ENCODE results near the gene ADAM12. TPM values are rescaled to one million over a fixed set of nuclear protein-coding genes. Genes with fewer than 3 reads are reported as not detected.

The ADAM12 gene
- polyA plus RNA-seq, 1 of the 3 experiments (the other 2 are of a cell fraction): 25.0 TPM

- Histone ChIP-seq H2AFZ (ENCODE audit: low read depth) (no peak overlapping the region), H4K20me1 (ENCODE audit: insufficient read depth) (no peaks in the 10 kb centered on the region), H3K9me2 (no peaks in the 10 kb centered on the region), H3K27me3 (ENCODE audit: insufficient read depth) (no peaks in the 10 kb centered on the region), H3K4me1 (ENCODE audit: control insufficient read depth in 1 of 2, insufficient read depth in 2 of 2, low read depth in 1 of 2, low read length in 1 of 2) (peaks cover 0 to 8% of the 10 kb centered on the region in 2 experiments; a peak in 2 of 4 replicates), H3K4me3 (ENCODE audit: low read depth in 2 of 2, low read length in 1 of 2) (no peak overlapping the region), H3K9me3 (no peaks in the 10 kb centered on the region), H3K79me2 (ENCODE audit: insufficient read depth) (no peaks in the 10 kb centered on the region), H3K9ac (no peak overlapping the region), H3K27ac (ENCODE audit: low read depth in 2 of 2, low read length in 1 of 2) (no peak overlapping the region), H3K36me3 (replicated peaks in 1 of 2; ENCODE audit: control insufficient read depth in 1 of 2, insufficient read depth in 2 of 2, low read length in 1 of 2) (no peaks in the 10 kb centered on the region), H3F3A (replicated peaks; ENCODE audit: insufficient read depth) (no peaks in the 10 kb centered on the region), H3K4me2 (no peak overlapping the region)
- TF ChIP-seq ELF1 (IDR thresholded peaks at IDR 0.05): no peak
- no peak for TF ChIP-seq MEF2A (IDR thresholded peaks at IDR 0.05; ENCODE audit: borderline replicate concordance, low read depth)
- TF ChIP-seq, protein P1, sequence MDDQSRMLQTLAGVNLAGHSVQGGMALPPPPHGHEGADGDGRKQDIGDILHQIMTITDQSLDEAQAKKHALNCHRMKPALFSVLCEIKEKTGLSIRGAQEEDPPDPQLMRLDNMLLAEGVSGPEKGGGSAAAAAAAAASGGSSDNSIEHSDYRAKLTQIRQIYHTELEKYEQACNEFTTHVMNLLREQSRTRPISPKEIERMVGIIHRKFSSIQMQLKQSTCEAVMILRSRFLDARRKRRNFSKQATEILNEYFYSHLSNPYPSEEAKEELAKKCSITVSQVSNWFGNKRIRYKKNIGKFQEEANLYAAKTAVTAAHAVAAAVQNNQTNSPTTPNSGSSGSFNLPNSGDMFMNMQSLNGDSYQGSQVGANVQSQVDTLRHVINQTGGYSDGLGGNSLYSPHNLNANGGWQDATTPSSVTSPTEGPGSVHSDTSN (IDR thresholded peaks at IDR 0.05): no peak
- no peak for TF ChIP-seq EZH2phosphoT487 (IDR thresholded peaks at IDR 0.05; ENCODE audit: borderline replicate concordance, low read depth)
- TF ChIP-seq RCOR1 (IDR thresholded peaks at IDR 0.05; ENCODE audit: low read length): no peak
- no peak for TF ChIP-seq IRF3 (IDR thresholded peaks at IDR 0.05; ENCODE audit: low read depth, low read length)
- TF ChIP-seq SMC3 (IDR thresholded peaks at IDR 0.05; ENCODE audit: low read depth, low read length): no peak
- TF ChIP-seq REST (IDR thresholded peaks at IDR 0.05; ENCODE audit: low read depth, low read length): no peak
- no peak for TF ChIP-seq SIN3A (IDR thresholded peaks at IDR 0.05; ENCODE audit: borderline replicate concordance, low read depth, low read length)
- no peak for TF ChIP-seq MXI1 (IDR thresholded peaks at IDR 0.05; ENCODE audit: low read depth, low read length)
- no peak for TF ChIP-seq NFIC (IDR thresholded peaks at IDR 0.05; ENCODE audit: borderline replicate concordance)
- CTCF ChIA-PET: interaction anchor here (1.3 to 1.5 kb wide), 2 partner anchors 15 to 18 kb away, joined by 3 to 4 read pairs; no protein-coding TSS in a partner anchor
- POLR2A ChIA-PET: no interaction called here
- no peak for DNase-seq
- 90% methylated on average over 14 of the region's 14 CpGs for WGBS (ENCODE audit: low lambda C conversion rate)
Observed at GRCh38 chr10:126332576-126332975, 55.7 kb downstream of the ADAM12 start.

GRCh38 chr10:126331101-126331500, 57.2 kb downstream of the ADAM12 start:
- H3K9me3 ChIP-seq: no peaks in the 10 kb centered on the region
- no peak overlapping the region for H3K4me3 ChIP-seq (ENCODE audit: low read depth in 2 of 2, low read length in 1 of 2)
- H2AFZ ChIP-seq (ENCODE audit: low read depth): no peak overlapping the region
- H3K4me2 ChIP-seq: no peak overlapping the region
- H3K36me3 ChIP-seq (replicated peaks in 1 of 2; ENCODE audit: control insufficient read depth in 1 of 2, insufficient read depth in 2 of 2, low read length in 1 of 2): no peaks in the 10 kb centered on the region
- no peaks in the 10 kb centered on the region for H3K27me3 ChIP-seq (ENCODE audit: insufficient read depth)
- POLR2A ChIA-PET: no interaction called here
- CTCF ChIA-PET: no interaction called here
- H3K9ac ChIP-seq: no peak overlapping the region
- no peaks in the 10 kb centered on the region for H4K20me1 ChIP-seq (ENCODE audit: insufficient read depth)
- no peaks in the 10 kb centered on the region for H3K9me2 ChIP-seq
- H3F3A ChIP-seq (replicated peaks; ENCODE audit: insufficient read depth): no peaks in the 10 kb centered on the region
- WGBS (ENCODE audit: low lambda C conversion rate): 78% methylated on average over 3 of the region's 3 CpGs
- no peaks in the 10 kb centered on the region for H3K79me2 ChIP-seq (ENCODE audit: insufficient read depth)
- peaks cover 0 to 5% of the 10 kb centered on the region in 2 experiments; a peak in 2 of 4 replicates for H3K4me1 ChIP-seq (ENCODE audit: control insufficient read depth in 1 of 2, insufficient read depth in 2 of 2, low read depth in 1 of 2, low read length in 1 of 2)
- DNase-seq: no peak
- no peak overlapping the region for H3K27ac ChIP-seq (ENCODE audit: low read depth in 2 of 2, low read length in 1 of 2)
- TF ChIP-seq, protein P2, sequence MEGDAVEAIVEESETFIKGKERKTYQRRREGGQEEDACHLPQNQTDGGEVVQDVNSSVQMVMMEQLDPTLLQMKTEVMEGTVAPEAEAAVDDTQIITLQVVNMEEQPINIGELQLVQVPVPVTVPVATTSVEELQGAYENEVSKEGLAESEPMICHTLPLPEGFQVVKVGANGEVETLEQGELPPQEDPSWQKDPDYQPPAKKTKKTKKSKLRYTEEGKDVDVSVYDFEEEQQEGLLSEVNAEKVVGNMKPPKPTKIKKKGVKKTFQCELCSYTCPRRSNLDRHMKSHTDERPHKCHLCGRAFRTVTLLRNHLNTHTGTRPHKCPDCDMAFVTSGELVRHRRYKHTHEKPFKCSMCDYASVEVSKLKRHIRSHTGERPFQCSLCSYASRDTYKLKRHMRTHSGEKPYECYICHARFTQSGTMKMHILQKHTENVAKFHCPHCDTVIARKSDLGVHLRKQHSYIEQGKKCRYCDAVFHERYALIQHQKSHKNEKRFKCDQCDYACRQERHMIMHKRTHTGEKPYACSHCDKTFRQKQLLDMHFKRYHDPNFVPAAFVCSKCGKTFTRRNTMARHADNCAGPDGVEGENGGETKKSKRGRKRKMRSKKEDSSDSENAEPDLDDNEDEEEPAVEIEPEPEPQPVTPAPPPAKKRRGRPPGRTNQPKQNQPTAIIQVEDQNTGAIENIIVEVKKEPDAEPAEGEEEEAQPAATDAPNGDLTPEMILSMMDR (IDR thresholded peaks at IDR 0.05): no peak
- TF ChIP-seq NFIC (IDR thresholded peaks at IDR 0.05; ENCODE audit: borderline replicate concordance) (no peak), ELF1 (IDR thresholded peaks at IDR 0.05) (no peak), REST (IDR thresholded peaks at IDR 0.05; ENCODE audit: low read depth, low read length) (no peak), EZH2phosphoT487 (IDR thresholded peaks at IDR 0.05; ENCODE audit: borderline replicate concordance, low read depth) (no peak), FOXM1 (IDR thresholded peaks at IDR 0.05; ENCODE audit: low read depth) (no peak), YY1 (IDR thresholded peaks at IDR 0.05; ENCODE audit: low read depth) (no peak), SIN3A (IDR thresholded peaks at IDR 0.05; ENCODE audit: borderline replicate concordance, low read depth, low read length) (no peak), RAD21 (IDR thresholded peaks at IDR 0.05; ENCODE audit: low read length) (no peak), POLR2AphosphoS5 (IDR thresholded peaks at IDR 0.05; ENCODE audit: low read depth, low read length) (no peak)

Data from SK-N-SH (cell line).